Hematopoietic multipotent progenitor cell treated with erythropoietin and hydrocortisone succinate and interleukin-3 and kit ligand, for 8 days (in vitro differentiated cells): ENCODE data around the gene SRPX2.

Experiments
- DNase-seq: peaks from one replicate; pipeline ENCODE4 v3.0.0-alpha.2; 2015

SRPX2 gene

GRCh38 chrX:100643956-100644860 lies at the start of gene SRPX2:
SRPX2 (plus strand) TSS chrX:100644199; CDS start chrX:100646323, 2,124 bp downstream.
- DNase-seq = no peak

- DNase-seq = no peak
These were observed 47.4 kb upstream of the SRPX2 start for GRCh38 chrX:100596601-100597000.

GRCh38 chrX:100599456-100599855 lies 44.5 kb upstream of the SRPX2 start:
- no peak for DNase-seq

GRCh38 chrX:100600340-100600739 lies 43.7 kb upstream of the SRPX2 start:
- no peak for DNase-seq

GRCh38 chrX:100600758-100601157 lies 43.2 kb upstream of the SRPX2 start:
- DNase-seq = no peak

GRCh38 chrX:100606753-100607152 lies 37.2 kb upstream of the SRPX2 start:
- DNase-seq = no peak

GRCh38 chrX:100609591-100609990 lies 34.4 kb upstream of the SRPX2 start:
- DNase-seq = no peak

GRCh38 chrX:100611951-100612350 lies 32.0 kb upstream of the SRPX2 start:
- no peak for DNase-seq

- DNase-seq = peak; percentile 36
These were observed 29.0 kb upstream of the SRPX2 start for GRCh38 chrX:100615005-100615404.

GRCh38 chrX:100623001-100623400 lies 21.0 kb upstream of the SRPX2 start:
- no peak for DNase-seq

- DNase-seq = no peak
These were observed 18.0 kb upstream of the SRPX2 start for GRCh38 chrX:100625985-100626491.

GRCh38 chrX:100635040-100635439 lies 9.0 kb upstream of the SRPX2 start:
- DNase-seq = no peak

GRCh38 chrX:100635989-100636320 lies 8.0 kb upstream of the SRPX2 start:
- DNase-seq = no peak

- DNase-seq = peak; percentile 87
These were observed 7.5 kb upstream of the SRPX2 start, which contains the start of gene TSPAN6 for GRCh38 chrX:100636321-100636991. TSPAN6 (minus strand) TSS chrX:100636806; CDS start chrX:100636694, 112 bp downstream.

GRCh38 chrX:100642290-100642689 lies 1.7 kb upstream of the SRPX2 start:
- no peak for DNase-seq

- no peak for DNase-seq
These were observed 787 bp upstream of the SRPX2 start for GRCh38 chrX:100643212-100643611.

- no peak for DNase-seq
These were observed 1.1 kb downstream of the SRPX2 start for GRCh38 chrX:100645106-100645505.

- no peak for DNase-seq
These were observed 3.1 kb downstream of the SRPX2 start for GRCh38 chrX:100647095-100647494.

- DNase-seq = no peak
These were observed 3.7 kb downstream of the SRPX2 start for GRCh38 chrX:100647739-100648138.

- DNase-seq = no peak
These were observed 4.7 kb downstream of the SRPX2 start for GRCh38 chrX:100648458-100649417.

GRCh38 chrX:100649550-100650356 lies 5.8 kb downstream of the SRPX2 start:
- DNase-seq = no peak

- no peak for DNase-seq
These were observed 6.8 kb downstream of the SRPX2 start for GRCh38 chrX:100650841-100651240.
